Activated T-cell treated with anti-CD3 and anti-CD28 coated beads, Interleukin-2, amount 50 U/mL, for 48 hours (primary cell): ENCODE measurements around the gene PTPN4.
"Not testable (repeated sequence)": the region's sequence is repeated elsewhere in the genome, so short reads cannot be mapped to it uniquely, and the experiment has no call there.

ENCODE experiments used
- DNase-seq, 2 experiments: peaks; one replicate each; pipeline ENCODE4 v3.0.0-alpha.2; 2020

Gene PTPN4

DNA sequence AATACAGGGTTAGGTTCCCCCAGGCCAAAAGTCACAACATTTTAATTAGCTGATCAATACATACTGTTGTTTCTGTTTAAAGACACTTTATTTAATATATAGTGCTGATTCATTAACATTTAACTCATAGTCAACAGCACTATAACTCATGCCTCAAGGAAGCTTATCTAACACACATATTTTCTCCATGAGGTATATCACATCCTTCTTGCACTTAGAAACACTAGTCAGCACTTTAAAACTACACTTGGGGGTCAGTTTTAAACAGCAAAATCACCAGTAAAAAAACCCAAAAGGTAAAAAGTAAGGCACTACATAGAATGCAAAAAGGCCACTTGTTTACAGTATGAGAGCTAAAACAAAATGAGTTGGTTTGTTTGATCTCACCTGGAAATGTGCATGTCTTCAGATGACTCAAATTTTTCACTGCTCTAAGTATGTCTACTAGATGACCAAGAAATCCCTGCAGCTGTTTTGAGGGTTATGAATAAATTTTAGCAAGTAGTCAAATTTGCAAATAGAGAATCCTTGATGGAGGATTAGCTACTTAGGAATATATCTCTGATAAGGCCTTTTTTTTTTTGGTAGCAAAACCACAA lies 199.0 kb downstream of the PTPN4 start:
- DNase-seq = no peak

DNA sequence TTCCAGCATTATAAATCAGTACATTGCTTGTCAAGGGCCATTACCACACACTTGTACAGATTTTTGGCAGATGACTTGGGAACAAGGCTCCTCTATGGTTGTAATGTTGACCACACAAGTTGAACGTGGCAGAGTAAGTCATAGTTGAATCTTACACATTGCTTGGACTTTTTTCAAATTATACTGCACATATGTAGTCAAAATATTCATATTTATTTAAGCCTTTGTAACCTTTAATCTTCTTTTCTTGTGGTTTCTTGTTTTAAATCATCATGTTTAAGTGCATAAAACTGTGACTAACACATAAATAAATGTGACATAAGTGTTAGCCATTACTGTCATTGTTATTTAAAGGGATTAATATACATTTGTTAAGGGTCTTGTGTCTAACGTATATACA lies 201.1 kb downstream of the PTPN4 start:
- DNase-seq = no peak

DNA sequence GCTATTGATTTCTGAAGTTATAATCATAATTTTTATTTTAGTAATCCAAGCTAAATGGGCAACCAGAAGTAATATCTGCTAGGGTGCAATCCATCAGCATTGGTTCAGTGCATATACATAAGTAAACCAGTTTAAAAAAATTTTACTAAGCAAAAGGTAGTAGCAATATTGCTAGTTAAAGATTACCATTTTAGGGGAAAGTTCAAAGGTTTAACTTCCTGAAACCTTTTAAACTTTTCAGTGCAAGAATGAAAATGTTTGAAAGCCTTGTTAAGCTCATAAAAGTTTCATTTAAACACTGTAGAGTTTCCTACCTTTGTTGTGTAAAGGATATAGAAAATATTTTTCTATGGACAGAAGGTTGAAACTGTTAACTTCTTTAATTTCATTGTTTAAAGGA lies 222.2 kb downstream of the PTPN4 start:
- DNase-seq = no peak

DNA sequence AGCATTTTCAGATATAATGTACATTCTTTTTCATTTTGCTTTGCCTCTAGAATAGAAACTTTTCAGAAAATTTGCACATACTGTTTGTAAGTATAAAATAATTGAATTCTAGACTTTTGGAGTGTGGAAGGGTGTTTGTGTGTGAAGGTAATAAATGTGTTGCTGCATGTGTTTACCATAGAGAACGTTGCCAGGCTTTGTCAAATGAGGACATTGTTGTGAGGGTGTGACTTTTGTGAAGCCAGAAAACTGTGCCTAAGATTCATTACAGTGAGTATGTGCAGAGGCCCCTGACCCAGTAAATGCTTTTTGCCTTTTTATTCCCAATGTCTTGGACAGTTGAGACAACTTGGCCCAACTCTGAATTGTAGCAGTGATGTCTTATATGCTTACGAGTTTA lies 222.8 kb downstream of the PTPN4 start:
- DNase-seq = no peak

DNA sequence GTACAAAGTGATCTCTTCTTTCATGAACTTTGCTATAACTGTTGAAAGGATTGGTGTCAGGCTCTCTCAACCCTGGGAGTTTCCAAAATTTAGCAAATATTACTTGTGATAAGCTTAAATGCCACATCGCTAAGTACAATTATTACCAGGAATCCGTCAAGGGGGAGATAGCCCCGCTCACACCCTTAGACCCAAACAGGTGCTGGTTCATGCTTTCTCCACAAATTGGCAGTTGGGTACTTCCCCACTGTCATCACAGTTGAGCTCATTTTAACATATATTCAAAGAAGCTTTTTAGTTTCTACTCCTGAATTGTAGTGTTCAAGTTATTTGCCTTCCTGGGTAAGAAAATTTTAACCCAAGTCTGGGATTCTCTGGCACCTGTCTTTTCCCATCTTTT lies 223.4 kb downstream of the PTPN4 start:
- DNase-seq = no peak

DNA sequence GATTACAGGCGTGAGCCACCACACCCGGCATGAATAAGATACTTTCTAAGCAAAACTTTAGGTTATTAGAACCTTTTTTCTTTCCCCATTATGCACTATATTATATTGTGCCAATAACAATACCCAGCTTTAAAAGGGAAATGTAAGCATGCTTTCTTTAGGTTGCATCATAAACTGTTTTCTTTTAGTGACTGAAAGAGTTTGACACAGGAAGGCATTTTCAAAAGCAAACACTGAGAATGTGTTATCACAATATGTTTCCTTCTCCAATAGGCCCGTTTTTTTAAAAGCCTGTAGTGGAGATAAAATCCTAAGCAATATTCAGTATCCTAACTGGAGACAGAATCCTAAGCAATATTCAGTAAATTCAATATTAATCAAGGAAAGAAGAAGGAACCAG lies 236.4 kb downstream of the PTPN4 start:
- DNase-seq = no peak

DNA sequence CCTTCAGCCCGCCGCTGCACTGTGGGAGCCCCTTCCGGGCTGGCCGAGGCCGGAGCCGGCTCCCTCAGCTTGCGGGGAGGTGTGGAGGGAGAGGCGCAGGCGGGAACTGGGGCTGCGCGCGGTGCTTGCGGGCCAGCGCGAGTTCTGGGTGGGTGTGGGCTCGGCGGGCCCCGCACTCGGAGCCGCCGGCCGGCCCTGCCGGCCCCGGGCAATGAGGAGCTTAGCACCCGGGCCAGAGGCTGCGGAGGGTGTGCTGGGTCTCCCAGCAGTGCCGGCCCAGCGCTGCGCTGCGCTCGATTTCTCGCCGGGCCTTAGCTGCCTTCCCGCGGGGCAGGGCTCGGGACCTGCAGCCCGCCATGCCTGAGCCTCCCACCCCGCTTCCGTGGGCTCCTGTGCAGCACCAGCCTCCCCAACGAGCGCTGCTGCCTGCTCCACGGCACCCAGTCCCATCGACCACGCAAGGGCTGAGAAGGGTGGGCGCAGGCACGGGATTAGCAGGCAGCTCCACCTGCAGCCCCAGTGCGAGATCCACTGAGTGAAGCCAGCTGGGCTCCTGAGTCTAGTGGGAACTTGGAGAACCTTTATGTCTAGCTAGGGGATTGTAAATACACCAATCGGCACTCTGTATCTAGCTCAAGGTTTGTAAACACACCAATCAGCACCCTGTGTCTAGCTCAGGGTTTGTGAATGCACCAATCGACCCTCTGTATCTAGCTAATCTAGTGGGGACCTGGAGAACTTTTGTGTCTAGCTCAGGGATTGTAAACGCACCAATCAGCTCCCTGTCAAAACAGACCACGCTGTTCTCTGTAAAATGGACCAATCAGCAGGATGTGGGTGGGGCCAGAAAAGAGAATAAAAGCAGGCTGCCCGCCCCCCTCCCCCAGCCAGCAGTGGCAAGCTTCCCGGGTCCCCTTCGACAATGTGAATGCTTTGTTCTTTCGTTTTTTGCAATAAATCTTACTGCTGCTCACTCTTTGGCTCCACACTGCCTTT lies 237.5 kb downstream of the PTPN4 start:
- not testable (repeated sequence) for DNase-seq

DNA sequence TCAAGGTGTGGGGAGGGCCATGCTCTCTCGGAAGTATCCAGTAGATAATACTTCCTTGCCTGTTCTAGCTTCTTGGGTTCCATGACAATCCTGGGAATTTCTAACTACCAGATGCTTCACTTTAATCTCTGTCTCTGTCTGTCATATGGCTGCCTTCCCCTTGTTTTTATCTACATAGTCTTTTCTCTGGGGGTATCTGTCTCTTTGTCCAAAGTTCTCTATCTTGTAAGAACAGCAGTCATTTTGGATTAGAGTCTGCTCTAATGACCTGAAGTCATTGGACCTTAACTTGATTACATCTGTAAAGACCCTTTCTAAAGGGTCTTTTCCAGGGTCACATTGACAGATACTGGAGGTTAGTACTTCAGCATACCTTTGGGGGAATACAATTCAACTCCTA lies 241.7 kb downstream of the PTPN4 start:
- DNase-seq = no peak

DNA sequence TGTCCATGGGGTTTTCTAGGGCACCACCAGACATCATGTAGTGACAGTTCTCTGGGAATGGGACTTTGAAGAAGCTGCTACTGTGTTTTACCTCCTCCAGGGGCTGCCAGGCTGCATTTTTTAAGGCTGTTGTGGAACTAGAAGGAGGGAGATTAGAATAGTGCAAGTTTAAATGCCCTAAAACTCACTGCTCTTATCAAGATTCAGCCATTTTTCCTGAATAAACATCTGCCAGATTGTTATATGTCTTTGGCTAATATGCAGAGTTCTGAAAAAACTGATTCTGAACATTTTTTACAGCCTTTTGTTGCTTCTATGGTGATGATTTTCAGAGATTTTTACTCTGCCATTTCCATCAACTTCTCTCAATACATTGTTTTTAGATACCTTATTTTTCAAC lies 244.5 kb downstream of the PTPN4 start:
- DNase-seq = no peak

DNA sequence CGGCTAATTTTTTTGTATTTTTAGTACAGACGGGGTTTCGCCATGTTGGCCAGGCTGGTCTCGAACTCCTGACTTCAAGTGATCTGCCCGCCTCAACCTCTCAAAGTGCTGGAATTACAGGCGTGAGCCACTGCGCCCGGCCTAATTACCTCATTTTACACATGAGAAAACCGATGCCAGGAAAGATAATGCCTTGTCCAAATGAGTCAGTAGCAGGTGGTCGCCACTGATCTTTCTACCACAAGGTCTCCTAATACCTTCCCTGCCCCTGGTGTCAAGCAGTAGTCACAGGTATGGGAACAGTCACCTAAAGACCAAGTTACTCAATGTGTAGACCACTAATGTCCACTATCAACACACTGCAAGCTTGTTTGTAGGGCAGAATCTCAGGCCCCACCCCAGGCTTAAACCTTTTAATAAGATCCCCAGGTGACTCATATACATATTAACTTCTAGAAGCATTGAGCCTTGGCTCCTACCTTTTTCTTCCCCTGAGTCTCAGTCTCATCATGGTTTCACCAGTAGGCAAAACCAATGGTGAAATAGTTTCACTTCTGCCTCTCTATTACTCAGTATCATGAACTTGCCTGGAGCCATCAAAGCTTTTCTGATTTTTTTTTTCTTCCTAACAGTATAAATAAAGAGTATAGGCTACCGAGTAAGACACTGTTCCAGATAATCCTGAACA lies 246.3 kb downstream of the PTPN4 start:
- no peak for DNase-seq

DNA sequence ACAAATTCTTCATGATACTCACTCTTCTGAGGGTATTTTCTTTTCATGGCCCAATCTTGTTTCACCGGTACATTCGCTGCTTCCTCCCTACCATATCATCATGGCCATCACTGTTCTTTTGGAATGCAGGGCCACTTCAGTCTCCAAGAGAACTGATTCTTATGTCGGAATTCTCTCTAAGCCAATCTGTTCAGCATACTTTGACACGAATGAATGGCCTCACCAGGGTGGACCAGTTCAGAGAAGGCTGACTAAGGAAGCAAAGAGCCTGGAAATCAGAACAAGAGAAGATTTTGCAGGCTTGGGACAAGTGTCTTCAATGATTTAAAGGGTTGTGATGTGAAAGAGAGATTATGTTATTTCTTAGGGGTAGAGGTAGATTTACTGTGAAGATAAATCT lies 248.1 kb downstream of the PTPN4 start:
- DNase-seq = no peak

DNA sequence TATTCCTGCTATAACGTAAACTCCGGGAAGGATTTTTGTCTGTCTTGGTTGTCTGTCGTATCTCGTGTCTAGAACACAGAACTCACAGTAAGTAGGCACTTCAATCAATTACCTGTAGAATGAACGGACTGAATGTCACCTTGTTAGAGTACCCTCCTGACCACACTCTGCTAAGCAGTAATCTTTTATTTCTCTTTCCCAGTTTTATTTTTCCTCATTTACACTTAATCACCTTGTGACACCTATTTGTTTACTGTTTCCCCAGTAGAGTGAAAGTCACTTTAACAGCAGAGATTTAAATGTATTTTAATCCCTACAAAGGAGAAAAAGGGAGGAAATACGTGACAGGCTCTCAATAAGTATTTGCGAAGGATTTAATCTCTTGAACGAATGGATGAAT lies 252.6 kb downstream of the PTPN4 start:
- no peak for DNase-seq

DNA sequence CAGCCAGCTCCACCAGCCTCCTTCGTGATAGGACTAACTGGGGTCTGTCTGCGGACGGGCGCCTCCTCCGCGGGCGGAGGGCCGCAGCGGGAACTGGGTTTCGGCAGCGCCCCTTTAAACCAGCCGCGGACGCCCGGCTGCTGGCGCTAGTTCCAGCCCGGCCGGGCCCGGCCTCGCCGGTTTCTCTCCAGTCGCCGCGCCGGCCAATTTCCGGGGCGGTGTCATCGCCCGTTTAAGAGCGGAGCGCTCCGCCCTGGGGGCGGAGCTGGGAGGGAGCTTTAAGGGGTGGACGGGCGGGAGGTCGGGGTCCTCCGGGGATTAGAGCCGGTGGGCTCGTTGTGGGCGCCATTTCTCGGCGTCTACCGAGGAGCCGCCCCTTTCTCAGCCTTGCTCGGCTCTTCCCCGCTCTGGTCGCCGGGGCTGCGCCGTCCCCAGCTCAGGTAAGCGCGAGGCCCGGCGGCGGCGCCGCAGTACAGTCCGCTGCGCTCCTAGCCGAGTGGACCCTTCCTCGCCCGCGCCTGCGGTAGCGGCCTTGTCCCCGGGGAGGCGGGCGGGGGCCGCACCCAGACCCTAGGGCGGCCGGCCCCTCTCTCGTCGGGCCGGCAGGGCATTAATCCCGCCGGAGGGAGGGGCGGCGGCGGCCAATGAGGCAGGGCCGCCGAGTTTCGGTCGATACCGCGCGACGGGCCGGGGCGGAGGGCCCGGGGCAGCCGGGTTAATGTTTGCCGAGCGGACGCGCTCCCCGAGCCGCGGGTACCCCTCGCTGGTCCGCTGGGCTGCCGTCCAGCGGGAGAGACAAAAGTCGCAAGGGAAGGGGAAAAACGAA lies 253.3 kb downstream of the PTPN4 start, which contains the start of gene EPB41L5:
EPB41L5 (plus strand) TSS at position 307 of the 826 bp plus-strand sequence. CDS start 6,008 bp downstream, outside the sequence.
- DNase-seq = peak; percentile 84 to 90

DNA sequence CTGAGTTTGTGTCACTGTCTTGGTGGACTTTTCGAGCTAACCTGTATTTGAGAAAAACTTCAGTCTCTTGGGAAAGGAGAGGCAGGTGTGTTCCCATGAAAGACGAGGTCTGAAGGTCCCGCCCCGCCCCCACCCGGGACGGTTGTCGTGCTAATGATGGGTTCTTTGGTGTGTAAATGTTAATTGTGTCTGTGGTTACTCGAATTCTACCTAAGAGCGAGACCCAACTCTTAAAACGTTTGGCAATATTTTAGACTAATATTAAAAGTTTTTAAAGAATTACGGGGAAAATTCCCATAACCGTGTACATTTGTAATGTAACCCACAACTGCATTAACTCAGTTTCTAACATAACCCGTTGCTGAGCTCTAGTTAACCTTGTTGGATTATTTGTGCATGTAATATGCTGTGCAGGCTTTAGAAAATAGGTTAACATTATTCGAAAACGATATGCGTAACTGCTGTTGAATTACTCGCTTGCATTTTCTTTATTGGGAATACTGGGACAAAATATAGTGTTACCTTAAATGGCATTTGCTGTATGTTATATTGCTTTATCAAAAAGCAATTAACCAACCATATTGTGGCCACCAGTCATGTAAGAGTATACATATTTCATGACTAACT lies 254.0 kb downstream of the PTPN4 start:
- DNase-seq = peak in 1 of 2 experiments; percentile 26

DNA sequence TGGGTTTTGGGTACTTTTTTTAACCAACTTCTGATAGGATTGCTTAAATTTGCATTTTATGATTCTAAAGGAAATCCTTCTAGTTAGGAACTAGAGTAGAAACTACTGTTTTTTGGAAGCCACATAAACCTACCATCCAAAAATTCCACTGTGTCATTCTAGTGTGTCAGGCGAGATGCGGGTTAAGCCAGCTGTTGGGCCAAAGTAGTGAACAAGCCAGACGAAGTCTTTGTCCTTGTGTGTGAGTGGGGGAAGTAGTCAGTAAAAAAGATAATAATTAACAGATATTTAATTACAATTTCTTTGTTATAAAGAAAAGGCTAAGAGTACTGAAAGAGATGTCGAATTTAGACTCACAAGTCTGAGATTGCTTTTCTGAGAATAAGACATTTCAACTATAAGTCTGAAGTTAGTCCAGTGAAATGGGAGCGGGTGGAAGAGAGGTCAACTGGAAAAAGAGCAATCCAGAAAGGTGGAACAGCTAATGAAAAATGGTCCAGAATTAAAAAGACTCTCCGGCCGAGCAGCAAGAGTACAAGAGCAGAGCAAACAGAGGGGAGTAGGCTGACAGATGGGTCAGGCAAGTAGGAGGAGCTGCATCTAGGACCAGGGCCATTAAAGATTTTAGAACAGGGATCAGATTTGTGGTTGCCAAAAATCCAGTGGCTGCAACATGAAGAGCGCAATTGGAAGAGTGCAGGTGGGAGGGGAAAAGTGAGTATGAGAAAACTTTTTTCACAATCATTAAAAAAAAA lies 254.7 kb downstream of the PTPN4 start:
- no peak for DNase-seq

DNA sequence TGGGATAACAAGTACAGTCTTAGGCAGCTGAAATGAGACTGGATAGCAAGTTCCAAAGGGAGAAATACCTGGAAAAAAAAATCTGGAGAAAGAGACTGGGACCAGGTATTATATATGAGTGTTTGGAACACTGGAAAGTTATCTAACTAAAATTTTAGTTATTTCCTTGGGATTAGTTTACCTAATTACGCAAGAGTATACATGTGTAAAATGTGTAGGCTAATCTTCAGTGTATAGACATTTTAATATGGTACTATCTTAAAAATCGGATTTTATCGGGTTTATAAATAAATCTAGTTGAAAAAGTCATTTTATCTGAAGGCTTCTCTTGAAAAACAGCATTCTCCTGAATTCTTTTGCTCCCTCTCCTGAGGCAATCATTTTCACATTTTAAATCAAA lies 257.1 kb downstream of the PTPN4 start:
- DNase-seq = no peak

DNA sequence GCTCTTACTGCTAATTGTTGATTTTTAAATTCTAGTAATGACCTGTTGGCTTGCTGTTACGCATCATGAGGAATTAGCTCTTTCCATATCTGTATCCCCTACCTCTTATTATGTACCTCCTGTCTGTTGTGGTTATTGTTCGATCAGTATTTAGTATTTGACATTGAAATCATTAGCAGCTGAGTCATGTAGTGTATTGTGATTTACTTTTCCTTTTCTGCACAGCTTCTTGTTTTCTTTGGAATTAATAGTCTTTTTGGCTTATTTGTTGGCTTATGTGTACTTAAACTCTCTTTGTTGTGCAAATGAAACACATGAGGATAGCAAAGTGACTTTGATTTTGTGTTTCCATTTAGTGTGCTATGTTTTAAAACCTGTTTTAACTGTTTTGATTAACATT lies 257.5 kb downstream of the PTPN4 start:
- DNase-seq = no peak

DNA sequence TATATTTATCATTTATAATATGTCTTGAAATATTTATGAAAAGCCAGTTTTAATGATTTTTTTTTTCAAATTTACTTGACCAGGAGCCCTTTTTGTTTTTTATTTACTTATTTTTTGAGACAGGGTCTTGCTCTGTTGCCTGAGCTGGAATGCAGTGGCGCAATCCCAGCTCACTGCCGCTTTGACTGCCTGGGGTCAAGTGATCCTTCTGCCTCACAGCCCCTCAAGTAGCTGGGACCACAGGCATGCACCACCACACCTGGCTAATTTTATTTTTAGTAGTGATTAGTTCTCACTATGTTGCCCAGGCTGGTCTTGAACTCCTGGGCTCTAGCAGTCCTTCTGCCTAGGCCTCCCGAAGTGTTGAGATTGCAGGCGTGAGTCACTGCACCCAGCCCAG lies 258.8 kb downstream of the PTPN4 start:
- no peak for DNase-seq

DNA sequence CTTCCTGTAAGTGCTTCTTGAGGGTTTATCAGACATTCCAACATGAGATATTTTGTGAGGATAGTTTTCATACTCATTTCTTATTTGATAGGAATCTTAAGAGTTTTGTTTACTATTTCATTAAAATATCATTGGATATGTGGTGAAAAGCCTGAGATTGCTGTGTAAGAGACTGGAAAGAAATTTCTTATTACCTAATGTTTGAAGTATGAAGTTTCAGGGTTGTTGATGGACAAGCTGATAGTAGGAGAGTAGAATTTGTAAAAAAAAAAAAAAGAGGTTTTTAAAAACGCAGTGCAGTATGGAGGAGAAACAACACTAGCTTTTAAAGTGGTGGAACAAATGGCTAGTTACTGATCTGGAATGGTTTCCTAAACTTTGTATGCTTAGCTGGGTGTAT lies 260.8 kb downstream of the PTPN4 start:
- DNase-seq = no peak

DNA sequence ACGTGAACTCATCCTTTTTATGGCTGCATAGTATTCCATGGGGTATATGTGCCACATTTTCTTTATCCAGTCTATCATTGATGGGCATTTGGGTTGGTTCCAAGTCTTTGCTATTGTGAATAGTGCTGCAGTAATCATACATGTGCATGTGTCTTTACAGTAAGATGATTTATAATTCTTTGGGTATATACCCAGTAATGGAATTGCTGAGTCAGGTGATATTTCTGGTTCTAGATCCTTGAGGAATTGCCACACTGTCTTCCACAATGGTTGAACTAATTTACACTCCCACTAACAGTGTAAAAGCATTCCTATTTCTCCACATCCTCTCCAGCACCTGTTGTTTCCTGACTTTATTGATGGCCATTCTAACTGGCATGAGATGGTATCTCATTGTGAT lies 262.8 kb downstream of the PTPN4 start:
- not testable (repeated sequence) for DNase-seq

DNA sequence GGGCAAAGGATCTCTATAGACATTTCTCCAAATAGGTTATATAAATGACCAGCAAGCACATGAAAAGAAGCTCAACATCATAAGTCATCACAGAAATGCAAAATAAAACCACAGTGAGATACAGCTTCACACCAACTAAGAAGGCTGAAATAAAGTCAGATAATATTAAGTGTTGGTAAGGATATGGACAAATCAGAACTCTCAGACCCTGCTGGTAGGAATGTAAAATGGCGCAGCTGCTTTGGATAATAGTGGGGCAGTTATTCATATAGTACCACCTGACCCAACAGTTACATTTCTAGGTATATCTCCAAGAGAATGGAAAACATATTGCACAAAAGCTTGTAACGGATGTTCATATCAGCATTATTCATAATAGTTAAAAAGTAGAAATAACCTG lies 267.2 kb downstream of the PTPN4 start:
- no peak for DNase-seq
